Measurements from ENCODE around the gene ADAT3.

- TF ChIP-seq CTCF (IDR thresholded peaks at IDR 0.05), result no peak
- no peak for TF ChIP-seq POLR2A (IDR thresholded peaks at IDR 0.05)
These were observed 20.4 kb upstream of the ADAT3 start for GRCh38 chr19:1884719-1885334.

Measured in esophagus squamous epithelium (tissue), 4 donors.